MV-4-11 (cell line): Measurements from ENCODE around the gene ADGRA1.
"Not testable (repeated sequence)": the region's sequence is repeated elsewhere in the genome, so short reads cannot be mapped to it uniquely, and the experiment has no call there.

Experiments used
- DNase-seq: peaks from one replicate; lab custom pipeline; 2025; lab: John Stamatoyannopoulos, UW

ADGRA1 gene

GRCh38 chr10:133162910-133163856, 75.5 kb downstream of the ADGRA1 start:
- no peak for DNase-seq

GRCh38 chr10:133163889-133164815, 76.4 kb downstream of the ADGRA1 start:
- DNase-seq, result no peak

GRCh38 chr10:133164816-133165555, 77.3 kb downstream of the ADGRA1 start:
- no peak for DNase-seq

- no peak for DNase-seq
These were observed 78.1 kb downstream of the ADGRA1 start for GRCh38 chr10:133165556-133166503.

GRCh38 chr10:133166504-133166827, 78.7 kb downstream of the ADGRA1 start:
- DNase-seq, result no peak

- no peak for DNase-seq
These were observed 79.3 kb downstream of the ADGRA1 start for GRCh38 chr10:133166828-133167692.

GRCh38 chr10:133167693-133168616, 80.2 kb downstream of the ADGRA1 start:
- DNase-seq, result no peak

GRCh38 chr10:133168617-133169031, 80.9 kb downstream of the ADGRA1 start:
- DNase-seq, result no peak

- no peak for DNase-seq
These were observed 81.6 kb downstream of the ADGRA1 start for GRCh38 chr10:133169173-133169947.

- no peak for DNase-seq
These were observed 82.4 kb downstream of the ADGRA1 start for GRCh38 chr10:133170092-133170491.

GRCh38 chr10:133173860-133174640, 86.3 kb downstream of the ADGRA1 start:
- no peak for DNase-seq

- DNase-seq, result no peak
These were observed 87.1 kb downstream of the ADGRA1 start for GRCh38 chr10:133174689-133175263.

- not testable (repeated sequence) for DNase-seq
These were observed 87.9 kb downstream of the ADGRA1 start for GRCh38 chr10:133175624-133176023.

- DNase-seq, result no peak
These were observed 88.8 kb downstream of the ADGRA1 start for GRCh38 chr10:133176546-133176945.

GRCh38 chr10:133177380-133178157, 89.8 kb downstream of the ADGRA1 start:
- no peak for DNase-seq
